Rectal smooth muscle tissue (tissue), 1 donor: Measurements from ENCODE around the gene TP53I13.

Experiments used
- H3K27ac ChIP-seq: one replicate; pipeline ENCODE4 v1.7.0; 2013; ENCODE audit warnings: low read depth, low read length, inconsistent platforms
- H3K27me3 ChIP-seq: one replicate; pipeline ENCODE4 v1.7.0; 2013; ENCODE audit warnings: low read length; ENCODE audit not compliant: control insufficient read depth, insufficient read depth
- H3K36me3 ChIP-seq: one replicate; pipeline ENCODE4 v1.7.0; 2013; ENCODE audit warnings: low read length; ENCODE audit not compliant: control insufficient read depth, insufficient read depth
- H3K4me1 ChIP-seq: one replicate; pipeline ENCODE4 v1.7.0; 2013; ENCODE audit warnings: low read length; ENCODE audit not compliant: control insufficient read depth, insufficient read depth
- H3K4me3 ChIP-seq: one replicate; pipeline ENCODE4 v1.7.0; 2013; ENCODE audit warnings: low read length
- H3K9ac ChIP-seq: one replicate; pipeline ENCODE4 v1.7.0; 2013; ENCODE audit warnings: low read length

The TP53I13 gene

GRCh38 chr17:29571486-29571882 lies 3.0 kb downstream of the TP53I13 start:
- H3K4me1 ChIP-seq: peaks cover 11% of the 10 kb centered on the region
- H3K4me3 ChIP-seq: no peak overlapping the region
- H3K27me3 ChIP-seq: no peaks in the 10 kb centered on the region
- H3K36me3 ChIP-seq: peaks cover 21% of the 10 kb centered on the region
- H3K27ac ChIP-seq: no peak overlapping the region
- H3K9ac ChIP-seq: no peak overlapping the region

GRCh38 chr17:29571883-29572681 lies 3.6 kb downstream of the TP53I13 start:
- H3K36me3 ChIP-seq: peaks cover 23% of the 10 kb centered on the region
- no peak overlapping the region for H3K9ac ChIP-seq
- no peaks in the 10 kb centered on the region for H3K27me3 ChIP-seq
- no peak overlapping the region for H3K4me3 ChIP-seq
- H3K4me1 ChIP-seq: peaks cover 11% of the 10 kb centered on the region
- no peak overlapping the region for H3K27ac ChIP-seq

- H3K27ac ChIP-seq: no peak overlapping the region
- H3K4me3 ChIP-seq: no peak overlapping the region
- no peaks in the 10 kb centered on the region for H3K27me3 ChIP-seq
- peaks cover 24% of the 10 kb centered on the region for H3K36me3 ChIP-seq
- no peak overlapping the region for H3K9ac ChIP-seq
- peaks cover 19% of the 10 kb centered on the region for H3K4me1 ChIP-seq
Observed at GRCh38 chr17:29572691-29573557, 4.4 kb downstream of the TP53I13 start.

GRCh38 chr17:29573558-29573869 lies 5.0 kb downstream of the TP53I13 start:
- Histone ChIP-seq H3K4me1 (peaks cover 21% of the 10 kb centered on the region), H3K27ac (no peak overlapping the region), H3K9ac (no peak overlapping the region), H3K36me3 (peaks cover 26% of the 10 kb centered on the region), H3K4me3 (no peak overlapping the region), H3K27me3 (no peaks in the 10 kb centered on the region)

DNA sequence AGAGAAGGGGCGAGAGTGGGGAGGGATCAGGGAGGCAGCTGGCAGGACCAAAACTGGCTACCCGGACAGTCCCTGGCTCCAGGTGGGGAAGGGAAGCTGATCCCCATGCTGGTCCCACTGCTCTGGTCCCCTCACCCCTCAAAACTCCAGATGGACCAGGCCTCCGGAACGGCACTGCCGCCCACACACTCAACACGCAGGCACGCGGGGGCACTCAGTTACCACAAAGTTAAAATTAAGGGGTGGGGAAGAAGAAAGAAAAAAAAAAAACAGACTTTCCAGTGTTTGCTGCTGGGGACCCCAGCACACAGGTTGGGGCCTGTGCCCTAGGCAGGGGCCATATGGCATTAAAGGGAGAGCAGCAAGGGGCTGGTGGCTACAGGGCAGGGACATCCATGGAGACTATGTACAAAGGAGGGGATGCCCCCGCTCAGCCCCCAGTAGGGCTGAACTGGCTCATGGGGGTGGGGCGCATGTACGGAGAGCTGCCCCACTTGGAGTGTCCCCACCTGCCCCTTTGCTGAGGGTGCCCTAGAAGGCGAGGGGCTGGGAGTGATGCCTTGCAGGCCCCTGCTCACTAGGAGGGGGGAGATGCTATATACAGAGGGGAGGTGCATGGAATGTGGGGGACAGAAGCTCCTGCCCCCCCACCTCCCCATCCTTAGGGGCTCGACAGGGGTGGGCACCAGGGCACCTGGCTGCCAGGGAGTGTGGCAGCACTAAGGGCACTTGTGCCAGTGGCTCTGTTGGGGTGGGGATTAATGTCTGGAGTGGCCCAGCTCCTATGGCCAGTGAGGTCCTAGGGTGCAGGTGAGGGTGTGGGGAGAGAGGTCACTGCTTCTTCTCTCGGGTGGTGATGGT lies 5.6 kb downstream of the TP53I13 start:
- Histone ChIP-seq H3K4me1 (peaks cover 19% of the 10 kb centered on the region), H3K9ac (no peak overlapping the region), H3K4me3 (no peak overlapping the region), H3K36me3 (peaks cover 26% of the 10 kb centered on the region), H3K27me3 (no peaks in the 10 kb centered on the region), H3K27ac (no peak overlapping the region)

- Histone ChIP-seq H3K36me3 (peaks cover 26% of the 10 kb centered on the region), H3K27me3 (no peaks in the 10 kb centered on the region), H3K27ac (no peak overlapping the region), H3K9ac (no peak overlapping the region), H3K4me1 (peaks cover 13% of the 10 kb centered on the region), H3K4me3 (no peak overlapping the region)
Observed at GRCh38 chr17:29574732-29575510, 6.4 kb downstream of the TP53I13 start.

DNA sequence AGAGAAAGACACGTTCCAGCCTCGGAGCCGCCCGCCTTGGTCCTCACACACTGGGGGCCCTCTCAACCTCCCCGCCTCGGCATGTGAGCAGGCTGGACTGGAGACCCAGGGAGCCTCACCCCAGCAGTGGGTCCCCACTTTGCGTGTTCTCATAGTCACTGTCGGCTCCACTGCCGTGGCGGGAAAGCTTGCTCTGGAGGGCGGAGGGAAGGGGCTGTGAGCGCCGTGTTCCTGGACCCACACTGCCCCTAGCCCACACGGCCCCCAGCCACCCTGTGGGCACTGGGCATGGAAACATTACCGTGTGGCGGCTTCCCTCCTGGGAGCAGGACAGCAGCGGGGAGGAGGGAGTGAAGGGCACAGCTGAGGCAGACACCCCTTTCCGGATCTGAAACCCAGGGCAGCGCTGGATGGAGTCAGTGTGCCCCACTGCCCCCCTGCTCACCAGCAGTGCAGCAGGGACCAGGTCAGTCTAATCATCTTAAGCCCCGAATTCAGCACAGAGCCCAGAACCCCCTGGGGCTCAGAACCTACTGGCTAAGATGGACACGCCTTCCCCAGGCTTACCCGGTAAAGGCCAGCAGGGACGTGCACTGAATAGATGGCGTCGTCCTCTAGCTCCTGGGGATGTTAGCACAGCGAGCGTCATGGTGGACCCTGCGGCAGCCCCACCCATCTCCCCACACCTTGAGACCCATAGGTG lies 7.2 kb downstream of the TP53I13 start:
- Histone ChIP-seq H3K27me3 (no peaks in the 10 kb centered on the region), H3K27ac (no peak overlapping the region), H3K9ac (no peak overlapping the region), H3K4me1 (peaks cover 13% of the 10 kb centered on the region), H3K4me3 (no peak overlapping the region), H3K36me3 (peaks cover 26% of the 10 kb centered on the region)

DNA sequence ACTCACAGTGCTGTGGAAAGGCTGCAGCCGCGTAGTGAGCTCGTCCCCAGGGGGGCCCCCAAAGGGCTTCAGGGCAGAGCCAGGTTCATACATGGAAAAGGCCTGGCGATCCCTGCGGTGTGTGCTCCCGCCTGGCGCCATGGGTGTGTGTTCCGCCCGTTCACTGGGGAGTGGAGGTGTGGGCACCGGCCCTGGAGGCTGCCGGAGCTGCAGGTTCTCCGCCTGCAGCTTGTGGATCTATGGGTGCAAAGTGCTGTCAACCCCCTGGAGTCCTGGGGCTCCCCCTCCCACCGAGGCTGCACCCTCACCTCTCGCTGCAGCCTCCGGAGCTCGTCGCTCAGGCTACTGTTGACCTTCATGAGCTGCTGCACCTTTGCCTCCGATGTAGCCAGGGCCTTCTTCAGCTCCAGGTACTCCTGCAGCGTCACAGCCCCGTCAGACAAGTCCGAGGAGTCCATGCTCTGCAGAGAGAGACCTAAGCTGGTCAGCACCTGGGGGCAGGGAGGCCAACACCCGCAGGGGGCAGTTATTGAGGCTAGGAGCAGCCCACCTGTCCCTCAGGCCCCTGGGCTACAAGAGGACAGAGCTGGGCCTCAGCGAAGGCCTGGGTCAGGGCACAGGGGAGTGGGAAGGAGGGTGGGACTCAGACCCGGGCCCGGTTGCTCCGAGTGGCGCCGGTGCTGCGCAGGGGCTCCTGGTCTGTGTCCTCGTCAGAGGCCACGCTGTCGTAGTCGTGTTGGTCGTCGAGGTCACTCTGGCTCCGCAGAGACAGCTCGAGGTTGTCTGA lies 7.9 kb downstream of the TP53I13 start:
- Histone ChIP-seq H3K36me3 (peaks cover 26% of the 10 kb centered on the region), H3K4me3 (no peak overlapping the region)

DNA sequence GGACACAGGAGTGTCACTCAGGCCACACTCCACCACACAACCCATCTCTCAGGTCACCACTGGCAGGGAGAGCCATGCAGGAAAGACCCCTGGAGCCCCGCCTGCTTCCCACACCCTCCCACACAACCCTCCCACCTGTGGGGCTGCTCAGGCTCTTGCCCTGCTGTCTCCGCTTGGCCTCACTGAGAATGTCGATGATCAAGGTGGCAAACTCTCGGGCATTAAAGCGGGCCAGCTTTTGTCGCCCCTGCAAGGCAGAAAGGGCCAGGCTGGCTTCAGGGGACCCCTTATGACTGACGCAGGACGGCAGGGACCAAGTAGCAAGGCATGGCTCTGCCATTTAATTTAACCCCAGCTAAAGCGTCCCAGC lies 8.5 kb downstream of the TP53I13 start:
- Histone ChIP-seq H3K4me1 (peaks cover 13% of the 10 kb centered on the region), H3K27me3 (no peaks in the 10 kb centered on the region), H3K27ac (no peak overlapping the region), H3K9ac (no peak overlapping the region), H3K4me3 (no peak overlapping the region), H3K36me3 (peaks cover 23% of the 10 kb centered on the region)

More for the DNA sequence above, 7.9 kb downstream of the TP53I13 start:
- Histone ChIP-seq H3K9ac (no peak overlapping the region), H3K4me1 (peaks cover 13% of the 10 kb centered on the region), H3K27me3 (no peaks in the 10 kb centered on the region), H3K27ac (no peak overlapping the region)

- Histone ChIP-seq H3K27me3 (no peaks in the 10 kb centered on the region), H3K4me3 (no peak overlapping the region), H3K36me3 (peaks cover 23% of the 10 kb centered on the region), H3K4me1 (peaks cover 10% of the 10 kb centered on the region), H3K9ac (no peak overlapping the region), H3K27ac (peak overlapping the region; percentile 59)
Observed at GRCh38 chr17:29577385-29578211, 9.1 kb downstream of the TP53I13 start.
